ENCODE data around the gene CCDC90B.
"Not testable (repeated sequence)": the region's sequence is repeated elsewhere in the genome, so short reads cannot be mapped to it uniquely, and the experiment has no call there.

The CCDC90B gene

GRCh38 chr11:83311701-83312100 lies 25.5 kb upstream of the CCDC90B start:
- no peak overlapping the region for H3K4me3 ChIP-seq (ENCODE audit: low read depth, low read length)
- H3K36me3 ChIP-seq (ENCODE audit: control insufficient read depth, insufficient read depth, low read length), result no peaks in the 10 kb centered on the region
- H3K9me3 ChIP-seq (ENCODE audit: control insufficient read depth, insufficient read depth, low read depth, low read length), result no peaks in the 10 kb centered on the region
- no peaks in the 10 kb centered on the region for H3K27me3 ChIP-seq (ENCODE audit: control insufficient read depth, insufficient read depth, low read length)
- no peak overlapping the region for H3K9ac ChIP-seq (ENCODE audit: low read length)
- H3K27ac ChIP-seq (ENCODE audit: low read depth, low read length), result no peak overlapping the region
- no peaks in the 10 kb centered on the region for H3K4me1 ChIP-seq (ENCODE audit: control insufficient read depth, insufficient read depth, low read length)

- Histone ChIP-seq H3K4me1 (ENCODE audit: control insufficient read depth, insufficient read depth, low read length) (no peaks in the 10 kb centered on the region), H3K4me3 (ENCODE audit: low read depth, low read length) (no peak overlapping the region), H3K36me3 (ENCODE audit: control insufficient read depth, insufficient read depth, low read length) (no peaks in the 10 kb centered on the region), H3K27me3 (ENCODE audit: control insufficient read depth, insufficient read depth, low read length) (no peaks in the 10 kb centered on the region), H3K9me3 (ENCODE audit: control insufficient read depth, insufficient read depth, low read depth, low read length) (no peaks in the 10 kb centered on the region), H3K27ac (ENCODE audit: low read depth, low read length) (no peak overlapping the region), H3K9ac (ENCODE audit: low read length) (no peak overlapping the region)
Observed at GRCh38 chr11:83310718-83311117, 24.6 kb upstream of the CCDC90B start.

GRCh38 chr11:83308536-83308935 lies 22.4 kb upstream of the CCDC90B start:
- not testable (repeated sequence) for H3K4me3 ChIP-seq (ENCODE audit: low read depth, low read length); H3K9me3 ChIP-seq (ENCODE audit: control insufficient read depth, insufficient read depth, low read depth, low read length); H3K9ac ChIP-seq (ENCODE audit: low read length)

GRCh38 chr11:83306200-83307080 lies 20.3 kb upstream of the CCDC90B start:
- Histone ChIP-seq H3K27me3 (ENCODE audit: control insufficient read depth, insufficient read depth, low read length) (no peaks in the 10 kb centered on the region), H3K36me3 (ENCODE audit: control insufficient read depth, insufficient read depth, low read length) (no peaks in the 10 kb centered on the region), H3K9ac (ENCODE audit: low read length) (no peak overlapping the region), H3K4me1 (ENCODE audit: control insufficient read depth, insufficient read depth, low read length) (no peaks in the 10 kb centered on the region), H3K9me3 (ENCODE audit: control insufficient read depth, insufficient read depth, low read depth, low read length) (no peaks in the 10 kb centered on the region), H3K4me3 (ENCODE audit: low read depth, low read length) (no peak overlapping the region), H3K27ac (ENCODE audit: low read depth, low read length) (no peak overlapping the region)

More at GRCh38 chr11:83308536-83308935, 22.4 kb upstream of the CCDC90B start:
- H3K27ac ChIP-seq (ENCODE audit: low read depth, low read length); H3K27me3 ChIP-seq (ENCODE audit: control insufficient read depth, insufficient read depth, low read length); H3K4me1 ChIP-seq (ENCODE audit: control insufficient read depth, insufficient read depth, low read length); H3K36me3 ChIP-seq (ENCODE audit: control insufficient read depth, insufficient read depth, low read length): not testable (repeated sequence)

- H3K4me3 ChIP-seq (ENCODE audit: low read depth, low read length), result no peak overlapping the region
- H3K27ac ChIP-seq (ENCODE audit: low read depth, low read length), result no peak overlapping the region
- no peak overlapping the region for H3K9ac ChIP-seq (ENCODE audit: low read length)
- no peaks in the 10 kb centered on the region for H3K9me3 ChIP-seq (ENCODE audit: control insufficient read depth, insufficient read depth, low read depth, low read length)
- no peaks in the 10 kb centered on the region for H3K36me3 ChIP-seq (ENCODE audit: control insufficient read depth, insufficient read depth, low read length)
- H3K4me1 ChIP-seq (ENCODE audit: control insufficient read depth, insufficient read depth, low read length), result no peaks in the 10 kb centered on the region
- no peaks in the 10 kb centered on the region for H3K27me3 ChIP-seq (ENCODE audit: control insufficient read depth, insufficient read depth, low read length)
Observed at GRCh38 chr11:83303316-83303715, 17.1 kb upstream of the CCDC90B start.

- H3K9ac ChIP-seq (ENCODE audit: low read length), result no peak overlapping the region
- H3K27me3 ChIP-seq (ENCODE audit: control insufficient read depth, insufficient read depth, low read length), result no peaks in the 10 kb centered on the region
- no peaks in the 10 kb centered on the region for H3K36me3 ChIP-seq (ENCODE audit: control insufficient read depth, insufficient read depth, low read length)
- H3K9me3 ChIP-seq (ENCODE audit: control insufficient read depth, insufficient read depth, low read depth, low read length), result no peaks in the 10 kb centered on the region
- H3K4me3 ChIP-seq (ENCODE audit: low read depth, low read length), result no peak overlapping the region
- no peak overlapping the region for H3K27ac ChIP-seq (ENCODE audit: low read depth, low read length)
- no peaks in the 10 kb centered on the region for H3K4me1 ChIP-seq (ENCODE audit: control insufficient read depth, insufficient read depth, low read length)
Observed at GRCh38 chr11:83302151-83302550, 16.0 kb upstream of the CCDC90B start.

GRCh38 chr11:83299681-83300080 lies 13.5 kb upstream of the CCDC90B start:
- no peaks in the 10 kb centered on the region for H3K4me1 ChIP-seq (ENCODE audit: control insufficient read depth, insufficient read depth, low read length)
- no peaks in the 10 kb centered on the region for H3K36me3 ChIP-seq (ENCODE audit: control insufficient read depth, insufficient read depth, low read length)
- H3K4me3 ChIP-seq (ENCODE audit: low read depth, low read length), result no peak overlapping the region
- no peaks in the 10 kb centered on the region for H3K9me3 ChIP-seq (ENCODE audit: control insufficient read depth, insufficient read depth, low read depth, low read length)
- H3K27ac ChIP-seq (ENCODE audit: low read depth, low read length), result no peak overlapping the region
- no peaks in the 10 kb centered on the region for H3K27me3 ChIP-seq (ENCODE audit: control insufficient read depth, insufficient read depth, low read length)
- H3K9ac ChIP-seq (ENCODE audit: low read length), result no peak overlapping the region

GRCh38 chr11:83294208-83294607 lies 8.0 kb upstream of the CCDC90B start:
- Histone ChIP-seq H3K4me3 (ENCODE audit: low read depth, low read length) (no peak overlapping the region), H3K27me3 (ENCODE audit: control insufficient read depth, insufficient read depth, low read length) (no peaks in the 10 kb centered on the region), H3K36me3 (ENCODE audit: control insufficient read depth, insufficient read depth, low read length) (no peaks in the 10 kb centered on the region), H3K4me1 (ENCODE audit: control insufficient read depth, insufficient read depth, low read length) (peaks cover 12% of the 10 kb centered on the region), H3K27ac (ENCODE audit: low read depth, low read length) (no peak overlapping the region), H3K9ac (ENCODE audit: low read length) (no peak overlapping the region), H3K9me3 (ENCODE audit: control insufficient read depth, insufficient read depth, low read depth, low read length) (no peaks in the 10 kb centered on the region)

- no peak overlapping the region for H3K4me3 ChIP-seq (ENCODE audit: low read depth, low read length)
- peaks cover 12% of the 10 kb centered on the region for H3K4me1 ChIP-seq (ENCODE audit: control insufficient read depth, insufficient read depth, low read length)
- H3K9me3 ChIP-seq (ENCODE audit: control insufficient read depth, insufficient read depth, low read depth, low read length), result no peaks in the 10 kb centered on the region
- no peaks in the 10 kb centered on the region for H3K27me3 ChIP-seq (ENCODE audit: control insufficient read depth, insufficient read depth, low read length)
- H3K27ac ChIP-seq (ENCODE audit: low read depth, low read length), result no peak overlapping the region
- no peaks in the 10 kb centered on the region for H3K36me3 ChIP-seq (ENCODE audit: control insufficient read depth, insufficient read depth, low read length)
- no peak overlapping the region for H3K9ac ChIP-seq (ENCODE audit: low read length)
Observed at GRCh38 chr11:83293457-83293774, 7.2 kb upstream of the CCDC90B start.

- Histone ChIP-seq H3K9ac (ENCODE audit: low read length) (no peak overlapping the region), H3K9me3 (ENCODE audit: control insufficient read depth, insufficient read depth, low read depth, low read length) (no peaks in the 10 kb centered on the region), H3K4me3 (ENCODE audit: low read depth, low read length) (no peak overlapping the region)
Observed at GRCh38 chr11:83292709-83293456, 6.7 kb upstream of the CCDC90B start.

GRCh38 chr11:83287631-83288030 lies 1.5 kb upstream of the CCDC90B start:
- Histone ChIP-seq H3K9ac (ENCODE audit: low read length) (no peak overlapping the region), H3K4me1 (ENCODE audit: control insufficient read depth, insufficient read depth, low read length) (peaks cover 16% of the 10 kb centered on the region), H3K27ac (ENCODE audit: low read depth, low read length) (no peak overlapping the region), H3K27me3 (ENCODE audit: control insufficient read depth, insufficient read depth, low read length) (no peaks in the 10 kb centered on the region), H3K9me3 (ENCODE audit: control insufficient read depth, insufficient read depth, low read depth, low read length) (no peaks in the 10 kb centered on the region), H3K4me3 (ENCODE audit: low read depth, low read length) (no peak overlapping the region), H3K36me3 (ENCODE audit: control insufficient read depth, insufficient read depth, low read length) (no peaks in the 10 kb centered on the region)

More at GRCh38 chr11:83292709-83293456, 6.7 kb upstream of the CCDC90B start:
- no peaks in the 10 kb centered on the region for H3K36me3 ChIP-seq (ENCODE audit: control insufficient read depth, insufficient read depth, low read length)
- H3K4me1 ChIP-seq (ENCODE audit: control insufficient read depth, insufficient read depth, low read length), result peaks cover 12% of the 10 kb centered on the region
- H3K27me3 ChIP-seq (ENCODE audit: control insufficient read depth, insufficient read depth, low read length), result no peaks in the 10 kb centered on the region
- H3K27ac ChIP-seq (ENCODE audit: low read depth, low read length), result no peak overlapping the region
